IPS DF 19.7 (cell line): ENCODE data around the gene HOXB9.

Experiments used
- DNase-seq: peaks from one replicate; pipeline ENCODE4 v3.0.0-alpha.2; 2013; ENCODE audit warnings: low read depth, low spot score

Gene HOXB9

GRCh38 chr17:48626245-48627117 lies at the start of gene HOXB9:
Gene HOXB9 (minus strand): TSS chr17:48626358. CDS start chr17:48626269, 89 bp downstream.
- no peak for DNase-seq

GRCh38 chr17:48672340-48672739 lies 46.2 kb upstream of the HOXB9 start:
- DNase-seq, result no peak

- DNase-seq, result no peak
Measured at GRCh38 chr17:48671697-48672171, 45.6 kb upstream of the HOXB9 start.

- no peak for DNase-seq
Measured at GRCh38 chr17:48663134-48663924, 37.2 kb upstream of the HOXB9 start.

GRCh38 chr17:48655913-48656312 lies 29.8 kb upstream of the HOXB9 start:
- DNase-seq, result no peak

- no peak for DNase-seq
Measured at GRCh38 chr17:48649741-48650140, 23.6 kb upstream of the HOXB9 start.

GRCh38 chr17:48647963-48648245 lies 21.7 kb upstream of the HOXB9 start:
- DNase-seq, result no peak

GRCh38 chr17:48647103-48647962 lies 21.2 kb upstream of the HOXB9 start:
- DNase-seq, result no peak

- no peak for DNase-seq
Measured at GRCh38 chr17:48646183-48647102, 20.3 kb upstream of the HOXB9 start.

- no peak for DNase-seq
Measured at GRCh38 chr17:48645639-48646182, 19.6 kb upstream of the HOXB9 start.

- DNase-seq, result no peak
Measured at GRCh38 chr17:48644910-48645557, 18.9 kb upstream of the HOXB9 start.

GRCh38 chr17:48644159-48644558 lies 18.0 kb upstream of the HOXB9 start:
- DNase-seq, result no peak

GRCh38 chr17:48643697-48644012 lies 17.5 kb upstream of the HOXB9 start:
- DNase-seq, result no peak

- no peak for DNase-seq
Measured at GRCh38 chr17:48642843-48643696, 16.9 kb upstream of the HOXB9 start.

- no peak for DNase-seq
Measured at GRCh38 chr17:48642059-48642842, 16.1 kb upstream of the HOXB9 start.

- no peak for DNase-seq
Measured at GRCh38 chr17:48641541-48642058, 15.4 kb upstream of the HOXB9 start.

GRCh38 chr17:48640858-48641180 lies 14.7 kb upstream of the HOXB9 start:
- DNase-seq, result no peak
